ENCODE results near the gene SLC6A20. TPM values are rescaled to one million over a fixed set of nuclear protein-coding genes. Genes with fewer than 3 reads are reported as not detected.

The SLC6A20 gene
- total and polyA plus RNA-seq, 2 of the 13 experiments (the other 11 are each of a cell fraction or from before 2014, with no cell fraction given): not detected

- CTCF ChIA-PET (ENCODE audit: low intra/inter-chr PET ratio, low total read pairs): no interaction called here
- no peak for FAIRE-seq
These were observed 40.3 kb downstream of the SLC6A20 start for GRCh38 chr3:45756055-45756454.

DNA sequence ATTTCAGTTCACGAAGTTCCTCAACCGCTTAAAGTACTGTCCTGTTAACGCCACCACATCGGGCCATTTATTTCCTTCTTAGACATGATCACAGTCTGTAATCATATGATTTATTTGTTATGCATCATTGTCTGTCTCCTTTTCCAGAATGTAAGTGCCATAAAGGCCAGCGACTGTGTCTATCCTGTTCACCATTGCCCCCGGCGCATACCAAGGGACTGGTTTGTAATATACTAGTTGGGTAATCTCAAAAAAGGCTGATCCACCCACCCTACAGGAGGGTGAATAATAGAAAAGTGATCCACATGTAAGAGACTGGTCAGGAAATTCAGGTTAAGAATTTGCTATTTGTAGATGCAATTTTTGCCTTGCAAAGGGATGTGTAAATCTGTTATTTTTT is 41.9 kb downstream of the SLC6A20 start:
- Histone ChIP-seq H3K4me2 (ENCODE audit: low read depth, low read length) (no peak overlapping the region), H3K4me3 (replicated peaks in 1 of 3; ENCODE audit: insufficient read depth in 1 of 3, low read depth in 2 of 3, low read length in 3 of 3) (no peak overlapping the region), H3K9me3 (ENCODE audit: low read length) (no peaks in the 10 kb centered on the region), H3K79me2 (ENCODE audit: insufficient read depth, low read length) (no peaks in the 10 kb centered on the region), H3K4me1 (ENCODE audit: insufficient read depth, low read length) (peaks cover 10% of the 10 kb centered on the region; the same call in 1 of the 2 replicates), H3K9ac (ENCODE audit: insufficient read depth, low read depth, low read length) (no peak overlapping the region), H3K36me3 (replicated peaks in 1 of 2; ENCODE audit: control insufficient read depth in 1 of 2, insufficient read depth in 2 of 2, low read length in 2 of 2) (no peaks in the 10 kb centered on the region), H4K20me1 (ENCODE audit: insufficient read depth, low read length) (no peaks in the 10 kb centered on the region), H2AFZ (ENCODE audit: low read length) (no peak overlapping the region), H3K27ac (ENCODE audit: extremely low read length, insufficient read depth, low read length) (no peak overlapping the region), H3K27me3 (ENCODE audit: control insufficient read depth in 1 of 2, insufficient read depth in 2 of 2, low read length in 2 of 2) (peaks cover 0 to 30% of the 10 kb centered on the region in 2 experiments; a peak in 4 of 5 replicates)
- intact Hi-C loops (cut with micrococcal nuclease; ENCODE audit: unreplicated experiment) (no loop called here), in situ Hi-C loops (cut with HindIII; ENCODE audit: extremely low pct_ligation_motif_present, low pct_unique_long_range_greater_than_20kb) (no loop called here)
- 91% methylated on average over 7 of the region's 7 CpGs for WGBS (ENCODE audit: low lambda C conversion rate)
- FAIRE-seq (no peak), DNase-seq (ENCODE audit: low spot score) (no peak), ATAC-seq (no peak)
- ChIA-PET POLR2A (no interaction called here), CTCF (ENCODE audit: low intra/inter-chr PET ratio, low total read pairs) (no interaction called here)
- no TSS peak for BruUV-seq (replicated peaks)
- TF ChIP-seq, protein P1, sequence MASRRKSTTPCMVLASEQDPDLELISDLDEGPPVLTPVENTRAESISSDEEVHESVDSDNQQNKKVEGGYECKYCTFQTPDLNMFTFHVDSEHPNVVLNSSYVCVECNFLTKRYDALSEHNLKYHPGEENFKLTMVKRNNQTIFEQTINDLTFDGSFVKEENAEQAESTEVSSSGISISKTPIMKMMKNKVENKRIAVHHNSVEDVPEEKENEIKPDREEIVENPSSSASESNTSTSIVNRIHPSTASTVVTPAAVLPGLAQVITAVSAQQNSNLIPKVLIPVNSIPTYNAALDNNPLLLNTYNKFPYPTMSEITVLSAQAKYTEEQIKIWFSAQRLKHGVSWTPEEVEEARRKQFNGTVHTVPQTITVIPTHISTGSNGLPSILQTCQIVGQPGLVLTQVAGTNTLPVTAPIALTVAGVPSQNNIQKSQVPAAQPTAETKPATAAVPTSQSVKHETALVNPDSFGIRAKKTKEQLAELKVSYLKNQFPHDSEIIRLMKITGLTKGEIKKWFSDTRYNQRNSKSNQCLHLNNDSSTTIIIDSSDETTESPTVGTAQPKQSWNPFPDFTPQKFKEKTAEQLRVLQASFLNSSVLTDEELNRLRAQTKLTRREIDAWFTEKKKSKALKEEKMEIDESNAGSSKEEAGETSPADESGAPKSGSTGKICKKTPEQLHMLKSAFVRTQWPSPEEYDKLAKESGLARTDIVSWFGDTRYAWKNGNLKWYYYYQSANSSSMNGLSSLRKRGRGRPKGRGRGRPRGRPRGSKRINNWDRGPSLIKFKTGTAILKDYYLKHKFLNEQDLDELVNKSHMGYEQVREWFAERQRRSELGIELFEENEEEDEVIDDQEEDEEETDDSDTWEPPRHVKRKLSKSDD (CRISPR knock-in tag; IDR thresholded peaks at IDR 0.05; ENCODE audit: low read depth): no peak
- TF ChIP-seq RAD21 (CRISPR knock-in tag; IDR thresholded peaks at IDR 0.05) (no peak), TP53 (CRISPR knock-in tag; conservative IDR thresholded peaks at IDR 0.05) (no peak), GLI4 (CRISPR knock-in tag; IDR thresholded peaks at IDR 0.05; ENCODE audit: borderline replicate concordance) (no peak), ZNF646 (CRISPR knock-in tag; IDR thresholded peaks at IDR 0.05) (no peak)

More at GRCh38 chr3:45756055-45756454, 40.3 kb downstream of the SLC6A20 start:
- no peak overlapping the region for H2AFZ ChIP-seq (ENCODE audit: low read length)
- H3K36me3 ChIP-seq (replicated peaks in 1 of 2; ENCODE audit: control insufficient read depth in 1 of 2, insufficient read depth in 2 of 2, low read length in 2 of 2): no peaks in the 10 kb centered on the region
- H3K4me1 ChIP-seq (ENCODE audit: insufficient read depth, low read length): peaks cover 10% of the 10 kb centered on the region; the same call in 1 of the 2 replicates
- H3K4me2 ChIP-seq (ENCODE audit: low read depth, low read length): no peak overlapping the region
- intact Hi-C loops (cut with micrococcal nuclease; ENCODE audit: unreplicated experiment): no loop called here
- no peak overlapping the region for H3K4me3 ChIP-seq (replicated peaks in 1 of 3; ENCODE audit: insufficient read depth in 1 of 3, low read depth in 2 of 3, low read length in 3 of 3)
- BruUV-seq (replicated peaks): no TSS peak
- ATAC-seq (no peak), DNase-seq (ENCODE audit: low spot score) (no peak)
- no peaks in the 10 kb centered on the region for H3K9me3 ChIP-seq (ENCODE audit: low read length)
- H4K20me1 ChIP-seq (ENCODE audit: insufficient read depth, low read length): no peaks in the 10 kb centered on the region
- H3K79me2 ChIP-seq (ENCODE audit: insufficient read depth, low read length): no peaks in the 10 kb centered on the region
- WGBS (ENCODE audit: low lambda C conversion rate): 29% methylated on average over 6 of the region's 6 CpGs
- H3K9ac ChIP-seq (ENCODE audit: insufficient read depth, low read depth, low read length): no peak overlapping the region
- peaks cover 0 to 40% of the 10 kb centered on the region in 2 experiments; a peak in 4 of 5 replicates for H3K27me3 ChIP-seq (ENCODE audit: control insufficient read depth in 1 of 2, insufficient read depth in 2 of 2, low read length in 2 of 2)
- no peak overlapping the region for H3K27ac ChIP-seq (ENCODE audit: extremely low read length, insufficient read depth, low read length)
- TF ChIP-seq SMAD9 (CRISPR knock-in tag; IDR thresholded peaks at IDR 0.05) (no peak), EHMT2 (IDR thresholded peaks at IDR 0.05; ENCODE audit: borderline replicate concordance, low read depth, low read length) (no peak), SOX13 (IDR thresholded peaks at IDR 0.05) (no peak), SOX13 (CRISPR knock-in tag; conservative IDR thresholded peaks at IDR 0.05 in 1 of 2, IDR thresholded peaks at IDR 0.05 in 1 of 2) (no peak), ZNF33A (CRISPR knock-in tag; IDR thresholded peaks at IDR 0.05; ENCODE audit: borderline replicate concordance) (no peak), ZSCAN9 (CRISPR knock-in tag; IDR thresholded peaks at IDR 0.05; ENCODE audit: borderline replicate concordance) (no peak), ATRX (CRISPR knock-in tag; IDR thresholded peaks at IDR 0.05; ENCODE audit: borderline replicate concordance) (no peak), ZNF343 (CRISPR knock-in tag; IDR thresholded peaks at IDR 0.05) (no peak), HNRNPH1 (optimal IDR thresholded peaks at IDR 0.05; ENCODE audit: low read depth, low read length) (no peak), ZNF17 (CRISPR knock-in tag; IDR thresholded peaks at IDR 0.05) (no peak), ZNF460 (CRISPR knock-in tag; IDR thresholded peaks at IDR 0.05; ENCODE audit: borderline replicate concordance) (no peak), HNRNPK (IDR thresholded peaks at IDR 0.05; ENCODE audit: low read depth, low read length, poor library complexity, severe bottlenecking) (no peak), TEAD3 (CRISPR knock-in tag; optimal IDR thresholded peaks at IDR 0.05; ENCODE audit: borderline replicate concordance) (no peak)
- POLR2A ChIA-PET: no interaction called here
- in situ Hi-C loops (cut with HindIII; ENCODE audit: extremely low pct_ligation_motif_present, low pct_unique_long_range_greater_than_20kb): no loop called here
